OCI-LY3 (cell line): ENCODE data around the gene MACC1.

Experiments used
- EZH2phosphoT487 ChIP-seq: fragments of 200-600 bp; shearing (Covaris generic); IDR thresholded peaks from 2 replicates; pipeline ENCODE4 v1.6.1; 2018; ENCODE audit warnings: antibody characterized with exemption, mixed run types, low read depth
- TF ChIP-seq, protein P1 (sequence below): fragments of 200-600, 300-600 bp; sonication (generic); IDR thresholded peaks from 2 replicates; pipeline ENCODE4 v1.5.1; 2014; ENCODE audit warnings: antibody characterized with exemption, low read length, low read depth

DNA sequence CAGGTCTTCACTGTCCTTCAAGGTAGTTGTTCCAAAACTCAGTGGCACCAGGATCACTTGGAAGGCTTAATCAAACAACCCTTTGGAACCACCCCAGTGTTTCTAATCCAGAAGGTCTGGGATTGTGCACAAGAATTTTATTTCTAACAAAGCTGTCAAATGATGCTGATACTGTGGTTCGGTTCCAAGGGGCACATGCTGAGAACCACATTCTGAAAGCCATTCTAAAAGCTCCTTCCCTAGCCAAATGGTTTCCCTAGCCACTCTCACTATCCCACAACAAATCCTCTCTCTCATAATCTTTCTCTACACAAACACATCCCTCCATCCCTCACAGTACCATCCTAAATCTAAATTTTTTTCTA is 52.1 kb downstream of the MACC1 start:
- TF ChIP-seq, protein P1, sequence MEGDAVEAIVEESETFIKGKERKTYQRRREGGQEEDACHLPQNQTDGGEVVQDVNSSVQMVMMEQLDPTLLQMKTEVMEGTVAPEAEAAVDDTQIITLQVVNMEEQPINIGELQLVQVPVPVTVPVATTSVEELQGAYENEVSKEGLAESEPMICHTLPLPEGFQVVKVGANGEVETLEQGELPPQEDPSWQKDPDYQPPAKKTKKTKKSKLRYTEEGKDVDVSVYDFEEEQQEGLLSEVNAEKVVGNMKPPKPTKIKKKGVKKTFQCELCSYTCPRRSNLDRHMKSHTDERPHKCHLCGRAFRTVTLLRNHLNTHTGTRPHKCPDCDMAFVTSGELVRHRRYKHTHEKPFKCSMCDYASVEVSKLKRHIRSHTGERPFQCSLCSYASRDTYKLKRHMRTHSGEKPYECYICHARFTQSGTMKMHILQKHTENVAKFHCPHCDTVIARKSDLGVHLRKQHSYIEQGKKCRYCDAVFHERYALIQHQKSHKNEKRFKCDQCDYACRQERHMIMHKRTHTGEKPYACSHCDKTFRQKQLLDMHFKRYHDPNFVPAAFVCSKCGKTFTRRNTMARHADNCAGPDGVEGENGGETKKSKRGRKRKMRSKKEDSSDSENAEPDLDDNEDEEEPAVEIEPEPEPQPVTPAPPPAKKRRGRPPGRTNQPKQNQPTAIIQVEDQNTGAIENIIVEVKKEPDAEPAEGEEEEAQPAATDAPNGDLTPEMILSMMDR = no peak
- TF ChIP-seq EZH2phosphoT487 = no peak
